ENCODE results near the gene LSAMP.
A peak's percentile ranks its signal among the peaks of the same experiment; 100 is the strongest.

LSAMP gene

DNA sequence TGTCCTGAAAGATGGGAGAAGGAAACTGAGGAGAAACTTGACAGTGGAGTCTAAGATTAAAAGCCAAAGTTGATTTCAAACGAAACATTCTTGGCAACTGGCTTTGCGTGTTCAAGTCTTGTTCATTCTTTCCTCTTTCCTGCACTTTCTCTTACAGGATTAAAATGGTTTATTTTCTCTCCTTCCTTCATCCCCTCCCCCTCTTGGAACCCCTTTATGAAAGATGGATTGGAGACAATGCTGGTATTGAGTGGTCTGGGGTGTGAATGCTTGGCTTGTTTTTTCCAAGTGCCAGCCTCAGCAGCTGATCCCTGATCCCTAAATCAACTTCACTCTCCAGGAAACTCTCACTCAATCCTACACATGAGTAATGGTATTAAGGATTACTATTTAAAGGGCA is 703 bp upstream of the LSAMP start:
- H3K4me3 ChIP-seq (ENCODE audit: low read depth, low read length) = no peak overlapping the region
- no peak for DNase-seq (ENCODE audit: low read depth, low spot score)
- ChIA-PET CTCF (no interaction called here), POLR2A (no interaction called here)
- TF ChIP-seq, protein P1, sequence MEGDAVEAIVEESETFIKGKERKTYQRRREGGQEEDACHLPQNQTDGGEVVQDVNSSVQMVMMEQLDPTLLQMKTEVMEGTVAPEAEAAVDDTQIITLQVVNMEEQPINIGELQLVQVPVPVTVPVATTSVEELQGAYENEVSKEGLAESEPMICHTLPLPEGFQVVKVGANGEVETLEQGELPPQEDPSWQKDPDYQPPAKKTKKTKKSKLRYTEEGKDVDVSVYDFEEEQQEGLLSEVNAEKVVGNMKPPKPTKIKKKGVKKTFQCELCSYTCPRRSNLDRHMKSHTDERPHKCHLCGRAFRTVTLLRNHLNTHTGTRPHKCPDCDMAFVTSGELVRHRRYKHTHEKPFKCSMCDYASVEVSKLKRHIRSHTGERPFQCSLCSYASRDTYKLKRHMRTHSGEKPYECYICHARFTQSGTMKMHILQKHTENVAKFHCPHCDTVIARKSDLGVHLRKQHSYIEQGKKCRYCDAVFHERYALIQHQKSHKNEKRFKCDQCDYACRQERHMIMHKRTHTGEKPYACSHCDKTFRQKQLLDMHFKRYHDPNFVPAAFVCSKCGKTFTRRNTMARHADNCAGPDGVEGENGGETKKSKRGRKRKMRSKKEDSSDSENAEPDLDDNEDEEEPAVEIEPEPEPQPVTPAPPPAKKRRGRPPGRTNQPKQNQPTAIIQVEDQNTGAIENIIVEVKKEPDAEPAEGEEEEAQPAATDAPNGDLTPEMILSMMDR (IDR thresholded peaks at IDR 0.05; ENCODE audit: insufficient read depth, low read length, missing control alignments) = no peak

DNA sequence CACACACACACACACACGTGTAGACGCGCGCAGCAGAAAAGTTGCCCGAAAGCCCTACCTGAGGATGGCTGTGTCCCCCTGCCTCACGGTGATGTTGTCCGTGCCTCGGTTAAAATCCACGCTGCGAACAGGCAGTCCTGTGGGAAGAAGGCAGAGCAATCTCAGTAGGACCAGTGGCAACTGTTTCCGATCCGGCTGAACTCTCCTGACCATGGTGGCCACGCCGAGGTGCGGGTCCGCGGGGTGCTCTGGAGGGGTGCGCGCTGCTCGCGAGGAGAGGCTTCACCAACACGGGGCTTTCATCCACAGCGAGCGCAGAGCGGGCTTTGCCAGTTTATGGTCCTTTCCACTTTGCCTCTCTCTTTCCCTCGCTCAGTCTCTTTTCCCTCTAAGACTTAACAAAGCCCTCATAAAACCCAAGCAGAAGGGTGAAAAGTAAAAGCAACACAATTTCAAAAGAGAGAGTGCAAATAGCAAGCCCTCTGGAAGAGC is 422 bp downstream of the LSAMP start:
- TF ChIP-seq, protein P1 (IDR thresholded peaks at IDR 0.05; ENCODE audit: insufficient read depth, low read length, missing control alignments) = no peak
- DNase-seq (ENCODE audit: low read depth, low spot score) = no peak
- ChIA-PET CTCF (no interaction called here), POLR2A (no interaction called here)
- H3K4me3 ChIP-seq (ENCODE audit: low read depth, low read length) = peak overlapping the region; percentile 64

DNA sequence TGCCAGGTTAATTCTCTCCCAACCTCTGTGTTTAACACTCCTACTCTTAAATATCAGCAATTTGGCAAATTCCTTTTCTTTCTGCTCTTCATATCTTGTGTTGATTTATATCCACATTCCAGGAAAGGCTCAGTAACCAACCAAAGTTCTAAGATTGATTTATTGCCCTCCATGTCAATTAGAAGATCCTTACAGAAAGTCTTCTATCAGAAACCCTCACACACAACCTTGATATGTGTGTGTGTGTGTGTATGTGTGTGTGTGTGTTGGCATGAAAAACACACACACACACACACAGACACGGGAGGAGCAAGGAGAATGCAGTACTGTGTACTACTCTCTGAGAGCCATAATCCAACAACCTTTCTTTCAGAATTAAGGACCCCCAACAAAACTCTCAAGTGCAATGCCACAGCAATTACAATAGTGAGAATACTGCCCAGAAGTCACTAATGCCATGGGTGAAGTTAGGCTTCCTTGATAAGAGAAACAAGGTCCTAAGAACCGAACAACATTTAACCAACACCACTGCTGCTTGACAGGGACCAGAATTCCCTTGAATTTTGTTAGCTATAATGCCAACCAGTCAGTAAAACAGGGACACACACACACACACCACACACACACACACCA is 1.1 kb downstream of the LSAMP start:
- CTCF ChIA-PET = interaction anchor here (0.6 kb wide), 1 partner anchor 531 kb away, joined by 3 read pairs; no protein-coding TSS in a partner anchor
- POLR2A ChIA-PET = no interaction called here
- TF ChIP-seq, protein P1 (IDR thresholded peaks at IDR 0.05; ENCODE audit: insufficient read depth, low read length, missing control alignments) = no peak
- no peak for DNase-seq (ENCODE audit: low read depth, low spot score)
- H3K4me3 ChIP-seq (ENCODE audit: low read depth, low read length) = peak overlapping the region; percentile 64

DNA sequence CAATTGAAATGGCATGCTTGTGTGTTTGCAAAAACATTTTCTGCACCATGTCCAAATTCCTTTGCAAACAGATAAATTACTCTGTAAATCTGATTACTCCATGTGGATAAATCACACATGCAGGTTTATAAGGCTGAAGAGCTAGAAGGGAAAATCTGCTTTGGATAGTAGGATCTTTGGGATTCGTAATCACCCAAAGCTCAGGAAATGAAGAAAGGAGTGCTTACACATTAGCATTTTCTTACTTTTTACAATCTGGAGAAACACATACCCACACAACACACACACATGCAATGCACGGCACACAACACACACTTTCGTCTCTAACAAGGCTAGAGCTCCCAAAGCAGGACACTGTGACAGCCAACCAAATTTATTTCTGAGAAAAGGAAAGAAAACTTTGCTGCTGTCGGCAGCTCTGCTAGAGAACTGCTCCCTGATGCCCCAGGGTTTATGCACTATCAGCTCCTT is 2.1 kb downstream of the LSAMP start:
- DNase-seq (ENCODE audit: low read depth, low spot score) = no peak
- ChIA-PET POLR2A (no interaction called here), CTCF (no interaction called here)
- TF ChIP-seq, protein P1 (IDR thresholded peaks at IDR 0.05; ENCODE audit: insufficient read depth, low read length, missing control alignments) = no peak
- peak overlapping the region; percentile 44 for H3K4me3 ChIP-seq (ENCODE audit: low read depth, low read length)

DNA sequence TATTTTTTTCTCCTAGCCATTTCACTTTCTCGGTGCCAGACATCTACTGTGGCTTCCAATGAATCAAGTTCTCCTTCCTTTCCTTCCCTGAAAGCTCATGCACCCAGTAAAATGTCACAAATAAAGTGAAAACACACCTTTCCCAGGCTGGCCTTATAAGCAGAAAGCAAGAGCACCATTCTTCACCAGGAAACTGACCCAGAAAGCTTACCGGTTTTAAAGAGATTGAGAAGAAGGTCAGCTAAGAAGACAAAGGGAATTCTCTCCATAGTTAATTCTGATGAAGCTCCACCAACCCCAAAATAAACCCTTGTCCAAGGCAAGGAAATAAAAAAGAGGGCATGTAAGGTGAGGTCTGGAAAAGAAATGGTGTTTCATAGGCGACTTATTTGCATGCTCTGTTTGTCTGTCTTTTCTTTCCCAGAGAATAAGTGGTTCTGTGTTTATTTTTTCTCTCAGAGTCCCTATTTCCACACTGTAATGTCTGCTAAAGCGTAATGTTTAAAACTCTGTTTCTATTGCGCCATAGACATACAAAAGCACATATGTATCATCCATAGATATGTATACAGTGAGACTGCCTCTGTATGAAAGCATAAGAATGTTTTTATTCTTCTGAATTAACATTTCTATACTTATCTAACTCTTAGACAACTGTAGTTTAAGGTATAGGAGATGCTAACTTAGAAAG is 2.8 kb downstream of the LSAMP start:
- DNase-seq (ENCODE audit: low read depth, low spot score) = no peak
- TF ChIP-seq, protein P1 (IDR thresholded peaks at IDR 0.05; ENCODE audit: insufficient read depth, low read length, missing control alignments) = no peak
- H3K4me3 ChIP-seq (ENCODE audit: low read depth, low read length) = no peak overlapping the region
- POLR2A ChIA-PET = no interaction called here
- CTCF ChIA-PET = interaction anchor here (1.2 kb wide), 1 partner anchor 11 kb away, joined by 4 read pairs; no protein-coding TSS in a partner anchor

DNA sequence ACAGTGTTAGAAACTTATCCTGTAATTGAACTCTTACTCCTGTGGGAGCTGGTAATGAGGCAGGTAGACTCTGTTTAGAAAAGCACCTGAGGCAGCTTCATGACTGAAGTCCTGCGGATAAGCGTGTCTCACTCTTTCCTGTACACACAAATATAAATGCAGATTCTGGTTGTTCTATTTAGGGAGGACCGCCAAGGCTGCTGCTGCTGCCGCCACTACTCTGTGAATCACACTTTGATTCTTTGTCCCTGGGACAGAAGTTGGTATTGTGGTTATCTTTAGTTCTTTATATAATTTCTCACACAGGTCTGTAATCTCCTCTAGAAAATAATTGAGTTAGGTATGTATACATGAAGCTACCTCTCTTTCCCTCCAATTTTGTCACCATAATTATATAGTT is 3.6 kb downstream of the LSAMP start:
- DNase-seq (ENCODE audit: low read depth, low spot score) = no peak
- no peak overlapping the region for H3K4me3 ChIP-seq (ENCODE audit: low read depth, low read length)
- POLR2A ChIA-PET = no interaction called here
- CTCF ChIA-PET = interaction anchor here (1.2 kb wide), 1 partner anchor 12 kb away, joined by 4 read pairs; no protein-coding TSS in a partner anchor
- TF ChIP-seq, protein P1 (IDR thresholded peaks at IDR 0.05; ENCODE audit: insufficient read depth, low read length, missing control alignments) = no peak
